ENCODE data around the gene CACNG8.
A peak's percentile ranks its signal among the peaks of the same experiment; 100 is the strongest.

Gene CACNG8

DNA sequence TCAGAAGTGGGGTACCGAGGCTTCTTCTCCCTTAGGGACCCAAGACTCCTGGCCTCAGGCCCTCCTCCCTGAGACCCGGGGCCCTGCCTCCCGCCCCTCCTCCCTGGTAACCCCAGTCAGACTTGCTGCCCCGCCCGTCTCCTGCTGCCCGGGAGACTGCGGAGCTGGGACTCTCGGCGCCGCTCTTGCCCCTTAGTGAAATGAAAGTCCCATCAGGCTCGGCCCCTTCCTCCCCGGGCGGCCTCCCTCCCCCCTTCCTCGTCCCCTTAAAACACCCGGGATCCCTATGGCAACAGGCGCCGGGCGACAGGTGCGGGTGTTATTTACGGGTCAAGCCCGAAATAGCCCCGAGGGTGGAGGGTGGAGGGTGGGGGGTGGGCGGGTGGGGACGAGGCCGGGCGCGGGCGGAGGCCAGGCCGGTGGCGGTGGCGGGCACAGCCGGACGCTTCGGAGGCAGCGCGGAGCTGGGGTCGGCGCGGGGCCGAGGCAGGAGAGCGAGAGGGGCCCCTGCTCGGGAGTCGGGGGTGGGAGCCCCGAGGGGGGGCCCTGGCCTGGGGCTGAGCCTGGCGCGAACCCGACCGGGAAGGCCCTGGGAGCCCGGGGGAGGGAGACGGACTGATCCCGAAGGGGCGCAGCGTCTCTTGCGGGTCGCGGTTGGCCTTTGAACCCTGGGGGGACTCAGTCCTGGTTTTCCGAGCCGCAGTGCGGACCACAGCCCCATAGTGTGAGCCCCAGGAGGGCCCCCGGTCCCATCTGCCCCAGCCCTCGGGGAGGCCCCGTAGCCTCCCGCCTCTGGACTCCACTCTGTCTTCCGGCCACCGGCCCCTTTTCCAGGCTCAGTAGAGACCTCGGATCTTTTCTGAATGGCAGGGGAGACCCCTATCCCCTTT, 28.7 kb downstream of the CACNG8 start, which contains the start of gene CACNG6:
TSS of gene CACNG6 (plus strand) at position 414 of the 890 bp plus-strand sequence. CDS start 1,241 bp downstream, outside the sequence.
- peak in 4 of 56 donors; percentile 10 to 46 (median 20) for DNase-seq

DNA sequence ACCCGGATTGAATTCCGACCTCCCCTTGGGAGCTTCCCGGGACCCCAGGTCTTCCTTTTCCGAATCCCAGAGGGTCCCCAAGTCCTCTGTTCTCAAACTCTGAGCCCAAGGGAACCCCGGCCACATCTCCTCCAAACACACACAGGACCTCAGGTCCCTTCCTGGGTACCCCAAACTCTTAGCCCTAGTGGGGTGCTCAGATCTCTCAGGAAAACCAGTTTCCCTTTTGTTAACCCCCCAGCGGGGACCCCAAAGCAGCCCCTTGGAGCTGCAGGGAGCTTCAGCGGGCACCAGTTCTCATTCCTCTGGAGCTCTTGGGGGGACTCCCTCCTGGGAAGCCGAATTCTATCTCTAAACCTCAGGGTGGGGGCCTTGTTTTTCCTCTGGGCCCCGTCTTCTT, 29.5 kb downstream of the CACNG8 start:
- DNase-seq: no peak

DNA sequence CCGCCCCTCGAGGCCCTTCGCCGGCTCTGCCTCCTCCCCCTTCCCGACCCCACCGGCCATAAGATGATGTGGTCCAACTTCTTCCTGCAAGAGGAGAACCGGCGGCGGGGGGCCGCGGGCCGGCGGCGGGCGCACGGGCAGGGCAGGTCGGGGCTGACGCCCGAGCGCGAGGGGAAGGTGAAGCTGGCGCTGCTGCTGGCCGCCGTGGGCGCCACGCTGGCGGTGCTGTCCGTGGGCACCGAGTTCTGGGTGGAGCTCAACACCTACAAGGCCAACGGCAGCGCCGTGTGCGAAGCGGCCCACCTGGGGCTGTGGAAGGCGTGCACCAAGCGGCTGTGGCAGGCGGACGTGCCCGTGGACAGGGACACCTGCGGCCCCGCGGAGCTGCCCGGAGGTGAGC, 30.1 kb downstream of the CACNG8 start:
- no peak for DNase-seq

DNA sequence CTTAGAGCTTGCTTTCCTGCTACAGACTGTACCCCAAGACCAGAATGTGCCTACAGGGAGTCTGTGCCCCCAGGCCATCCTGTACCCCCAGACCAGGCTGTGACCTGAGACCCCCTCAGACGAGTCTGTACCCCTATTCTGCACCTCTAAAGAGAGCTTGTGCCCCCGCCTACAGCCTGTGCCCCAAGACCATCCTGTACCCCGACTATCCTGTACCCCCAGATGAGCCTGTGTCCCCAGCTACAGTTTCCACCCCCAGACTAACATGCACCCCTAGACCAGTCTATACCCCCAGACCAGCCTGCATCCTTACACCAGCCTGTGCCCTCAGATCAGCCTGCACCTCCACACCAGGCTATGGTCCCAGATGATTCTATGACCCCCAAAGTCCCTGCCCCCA, 30.7 kb downstream of the CACNG8 start:
- no peak for DNase-seq

DNA sequence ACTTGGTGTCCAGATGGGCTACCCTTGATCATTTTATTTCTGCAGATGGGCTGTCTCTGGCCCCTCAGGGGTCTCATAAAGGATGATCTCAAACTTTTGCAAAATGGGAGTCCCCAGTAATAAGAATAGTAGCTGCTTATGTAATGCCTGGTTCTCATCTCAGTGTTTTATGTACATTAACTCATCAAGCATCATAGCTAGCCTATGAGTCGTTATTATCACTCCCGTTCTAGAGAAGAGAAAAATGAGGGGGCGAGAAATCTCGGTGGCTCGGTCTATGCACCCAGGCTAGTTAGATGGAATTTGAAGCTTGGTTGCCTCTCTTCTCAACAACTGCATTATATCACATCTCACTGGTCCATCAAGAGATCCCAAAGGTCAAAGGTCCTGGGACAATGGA, 32.1 kb downstream of the CACNG8 start:
- no peak for DNase-seq

DNA sequence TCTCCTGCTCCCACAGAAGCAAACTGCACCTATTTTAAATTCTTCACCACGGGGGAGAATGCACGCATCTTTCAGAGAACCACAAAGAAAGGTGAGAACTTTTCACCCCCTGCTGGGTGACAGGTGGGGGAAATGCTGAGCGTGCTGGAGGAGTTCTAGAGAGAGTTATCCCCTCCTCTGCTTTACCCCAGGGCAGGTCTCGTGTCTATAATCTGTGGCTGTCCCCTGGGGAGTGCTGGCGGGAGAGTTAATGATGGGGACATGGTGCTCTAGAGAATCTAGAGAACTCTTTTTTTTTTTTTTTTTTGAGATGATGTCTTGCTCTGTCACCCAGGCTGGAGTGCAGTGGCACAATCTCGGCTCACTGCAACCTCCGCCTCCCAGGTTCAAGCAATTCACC, 35.5 kb downstream of the CACNG8 start:
- no peak for DNase-seq

DNA sequence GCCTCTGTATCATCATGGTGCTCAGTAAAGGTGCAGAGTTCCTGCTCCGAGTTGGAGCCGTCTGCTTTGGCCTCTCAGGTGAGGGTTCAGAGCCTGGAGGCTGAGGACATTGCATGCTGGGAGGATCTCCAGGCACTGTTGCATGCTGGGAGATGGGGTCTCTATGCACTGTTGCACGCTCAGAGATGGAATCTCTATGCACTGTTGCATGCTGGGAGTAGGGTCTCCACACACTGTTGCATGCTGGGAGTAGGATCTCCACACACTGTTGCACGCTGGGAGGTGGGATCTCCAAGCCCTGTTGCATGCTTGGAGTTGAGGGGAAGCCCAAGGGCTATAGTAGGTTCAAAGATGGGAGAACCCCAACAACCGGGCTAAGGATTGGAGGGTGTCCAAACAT, 37.0 kb downstream of the CACNG8 start:
- DNase-seq: no peak

DNA sequence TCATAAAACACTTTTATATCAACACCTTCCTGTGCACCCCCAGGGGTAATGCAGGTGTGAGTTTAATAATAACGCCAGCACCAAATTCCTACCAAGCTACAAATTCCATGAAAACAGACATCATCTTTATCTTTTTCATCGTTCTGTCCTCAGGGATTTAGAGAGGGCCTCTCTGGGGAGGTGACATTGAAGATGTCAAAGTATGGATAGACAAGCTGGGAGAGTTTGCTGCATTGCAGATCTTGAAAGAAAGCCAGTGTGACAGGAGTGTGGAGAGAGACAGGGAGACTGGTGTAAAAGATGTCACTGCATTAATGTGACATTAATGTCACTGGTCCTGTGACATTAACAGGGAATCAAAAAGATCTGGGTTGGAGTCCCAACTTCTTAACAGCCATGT, 38.8 kb downstream of the CACNG8 start:
- no peak for DNase-seq

DNA sequence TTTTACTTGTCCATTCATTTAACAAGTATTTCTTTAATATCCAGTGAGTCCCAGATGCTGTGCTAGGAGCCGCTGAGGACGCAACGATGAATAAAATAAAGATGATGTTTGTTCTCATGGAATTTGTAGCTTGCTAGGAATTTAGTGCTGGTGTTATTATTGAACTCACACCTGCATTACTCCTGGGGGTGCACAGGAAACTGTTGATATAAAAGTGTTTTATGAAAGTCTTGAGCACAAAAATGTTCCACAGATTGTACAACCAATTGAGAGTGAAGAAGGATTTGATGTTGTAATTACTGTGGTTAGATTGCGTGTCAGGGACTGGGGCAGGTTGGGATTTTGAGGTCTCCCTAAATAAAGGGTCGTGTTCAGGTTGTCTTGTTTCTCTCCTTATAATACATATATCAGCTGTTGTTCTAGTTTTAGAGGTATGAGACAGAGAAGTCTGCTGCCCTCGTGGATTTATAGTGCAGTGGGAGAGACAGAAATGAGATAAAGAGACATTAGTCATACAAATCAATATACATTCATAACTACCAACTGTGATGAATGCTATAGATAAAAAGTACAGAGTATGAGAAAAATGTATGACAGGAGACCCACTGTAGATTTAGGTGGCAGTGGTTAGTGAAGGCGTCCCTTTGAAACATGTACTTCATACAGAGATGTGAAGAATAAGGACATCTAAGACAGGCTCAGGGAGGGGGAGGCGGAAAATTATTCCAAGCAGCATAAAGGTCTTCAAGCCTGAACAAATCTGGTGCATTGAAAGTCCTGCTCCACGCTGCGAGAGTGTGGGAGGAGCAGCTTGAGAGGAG, 40.0 kb downstream of the CACNG8 start:
- no peak for DNase-seq

DNA sequence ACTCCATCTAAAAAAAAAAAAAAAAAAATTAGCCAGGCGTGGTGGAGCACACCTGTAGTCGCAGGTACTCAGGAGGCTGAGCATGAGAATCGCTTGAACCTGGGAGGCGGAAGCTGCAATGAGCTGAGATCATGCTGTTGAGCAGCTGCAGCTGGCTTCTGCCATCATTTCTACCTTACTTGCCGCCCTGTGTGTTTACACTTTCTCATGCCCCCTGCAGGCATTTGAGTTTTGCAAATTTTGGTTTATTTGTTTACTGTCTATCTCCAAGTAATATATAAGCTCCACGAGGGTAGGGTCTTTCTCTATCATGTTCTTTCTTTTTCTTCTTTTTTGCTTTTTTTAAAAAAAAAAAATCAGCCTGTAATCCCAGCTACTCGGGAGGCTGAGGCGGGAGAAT, 46.7 kb downstream of the CACNG8 start:
- DNase-seq: no peak

DNA sequence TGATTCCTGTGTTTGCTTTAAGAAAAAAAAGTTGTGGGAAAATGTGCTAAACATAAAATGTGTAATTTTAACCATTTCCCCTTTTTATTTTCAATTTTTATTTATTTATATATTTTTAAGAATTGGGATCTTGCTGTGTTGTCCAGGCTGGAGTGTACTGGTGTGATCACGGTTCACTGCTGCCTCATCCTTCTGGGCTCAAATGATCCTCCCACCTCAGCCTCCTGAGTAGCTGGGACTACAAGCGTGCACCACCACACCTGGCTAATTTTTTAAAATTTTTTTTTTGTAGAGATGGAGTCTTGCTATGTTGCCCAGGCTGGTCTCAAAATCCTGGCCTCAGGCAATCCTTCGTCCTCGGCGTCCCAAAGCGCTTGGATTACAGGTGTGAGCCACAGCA, 47.7 kb downstream of the CACNG8 start:
- no peak for DNase-seq

DNA sequence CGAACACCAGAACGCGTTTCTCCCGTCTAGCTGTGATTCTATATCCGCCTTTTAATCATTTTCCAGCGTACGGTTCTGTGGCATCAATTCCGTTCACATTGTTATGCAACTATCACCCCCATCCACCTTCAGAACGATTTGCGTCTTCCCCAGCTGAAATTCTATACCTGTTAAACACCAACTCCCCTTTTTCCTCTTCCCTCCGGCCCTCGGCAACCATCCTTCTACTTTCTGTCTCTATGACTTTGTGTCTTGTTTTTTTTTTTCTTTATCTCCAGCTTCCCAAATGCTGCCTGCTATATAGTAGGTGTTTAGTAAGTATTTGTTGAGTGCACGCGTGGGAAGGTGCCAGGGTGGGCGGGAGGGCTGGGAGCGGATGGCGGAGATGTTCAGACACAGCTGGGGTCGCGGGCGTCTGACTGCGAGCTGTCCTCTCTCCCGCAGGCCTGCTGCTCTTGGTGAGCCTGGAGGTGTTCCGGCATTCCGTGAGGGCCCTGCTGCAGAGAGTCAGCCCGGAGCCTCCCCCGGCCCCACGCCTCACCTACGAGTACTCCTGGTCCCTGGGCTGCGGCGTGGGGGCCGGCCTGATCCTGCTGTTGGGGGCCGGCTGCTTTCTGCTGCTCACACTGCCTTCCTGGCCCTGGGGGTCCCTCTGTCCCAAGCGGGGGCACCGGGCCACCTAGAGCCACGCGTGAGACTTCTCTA, 48.9 kb downstream of the CACNG8 start:
- peak in 1 of 56 donors; percentile 8 for DNase-seq

DNA sequence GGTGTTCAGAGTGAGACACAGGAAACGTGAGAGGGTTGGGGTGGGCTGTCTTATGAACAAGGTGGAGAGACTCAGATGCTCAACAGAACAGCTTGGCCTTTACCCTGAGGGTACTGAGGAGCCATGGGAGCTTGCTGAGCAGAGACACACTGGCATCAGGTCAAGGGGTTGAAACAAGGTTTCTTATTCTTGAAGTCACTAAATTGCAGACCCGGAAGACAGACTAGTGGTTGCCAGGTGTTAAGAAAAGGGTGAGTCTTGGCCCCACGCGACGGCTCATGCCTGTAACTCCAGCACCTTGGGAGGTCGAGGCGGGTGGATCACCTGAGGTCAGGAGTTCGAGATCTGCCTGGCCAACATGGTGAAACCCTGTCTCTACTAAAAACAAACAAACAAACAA, 51.1 kb downstream of the CACNG8 start:
- no peak for DNase-seq

DNA sequence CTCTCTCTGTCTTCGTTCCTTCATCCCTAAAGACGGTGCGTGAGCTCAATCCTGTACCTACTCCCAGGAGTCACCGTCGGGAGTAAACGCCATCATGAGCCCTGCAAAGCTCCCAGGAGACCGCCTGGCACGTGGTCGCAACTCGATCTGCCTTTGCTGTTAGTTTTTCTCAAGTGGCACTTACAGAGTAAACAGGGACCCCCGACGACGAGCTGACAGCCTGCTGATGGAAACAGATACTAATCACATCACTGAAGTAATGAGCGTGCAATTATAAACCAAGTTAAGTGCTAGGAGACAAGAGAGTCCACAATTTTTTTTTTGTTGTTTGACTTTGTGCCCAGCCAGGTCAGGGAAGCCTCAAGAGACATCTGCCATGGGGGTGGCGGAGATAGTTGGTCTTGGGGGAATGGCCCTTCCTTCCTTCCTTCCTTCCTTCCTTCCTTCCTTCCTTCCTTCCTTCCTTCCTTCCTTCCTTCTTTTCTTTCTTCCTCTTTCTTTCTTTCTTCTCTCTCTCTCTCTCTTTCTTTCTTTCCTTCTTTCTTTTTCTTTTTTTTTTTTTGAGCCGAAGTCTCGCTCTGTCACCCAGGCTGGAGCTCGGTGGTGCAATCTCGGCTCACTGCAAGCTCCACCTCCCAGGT, 52.3 kb downstream of the CACNG8 start:
- no peak for DNase-seq

DNA sequence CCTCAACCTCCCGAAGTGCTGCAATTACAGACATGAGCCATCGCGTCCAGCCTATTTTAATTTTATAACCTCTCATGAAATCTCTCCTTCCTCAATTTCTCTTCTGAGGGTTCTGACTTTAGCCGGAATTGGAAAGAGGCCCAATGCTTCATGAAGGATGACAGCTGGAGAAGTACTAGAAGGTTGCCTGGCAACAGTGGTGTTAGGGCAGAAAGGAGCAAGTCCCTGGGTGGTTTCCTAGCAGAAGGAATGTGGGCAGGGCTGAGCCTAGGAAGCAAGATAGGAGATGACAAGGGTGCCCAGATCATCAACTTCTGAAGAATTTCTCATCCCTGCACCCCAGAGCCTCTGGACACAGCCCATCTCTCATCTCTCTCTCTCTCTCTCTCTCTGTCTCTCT, 54.5 kb downstream of the CACNG8 start:
- DNase-seq: peak in 2 of 56 donors; percentile 2 to 7

DNA sequence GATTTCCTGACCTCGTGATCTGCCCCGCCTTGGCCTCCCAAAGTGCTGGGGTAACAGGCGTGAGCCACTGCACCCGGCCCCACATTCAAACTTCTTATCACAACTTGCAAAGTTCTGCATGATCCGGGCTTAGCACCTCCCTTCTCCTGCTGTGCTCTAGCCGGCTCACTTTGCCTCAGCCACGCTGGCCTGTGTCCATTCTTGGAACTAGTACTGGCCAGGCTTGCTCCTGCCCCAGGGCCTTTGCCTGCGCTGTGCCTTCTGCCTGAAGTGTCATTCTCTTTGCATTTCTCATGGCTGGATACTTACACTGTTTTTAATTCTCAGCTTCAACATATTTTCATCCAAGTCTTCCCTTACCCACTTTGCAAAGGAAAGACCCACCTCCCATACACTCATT, 58.6 kb downstream of the CACNG8 start:
- DNase-seq: no peak

DNA sequence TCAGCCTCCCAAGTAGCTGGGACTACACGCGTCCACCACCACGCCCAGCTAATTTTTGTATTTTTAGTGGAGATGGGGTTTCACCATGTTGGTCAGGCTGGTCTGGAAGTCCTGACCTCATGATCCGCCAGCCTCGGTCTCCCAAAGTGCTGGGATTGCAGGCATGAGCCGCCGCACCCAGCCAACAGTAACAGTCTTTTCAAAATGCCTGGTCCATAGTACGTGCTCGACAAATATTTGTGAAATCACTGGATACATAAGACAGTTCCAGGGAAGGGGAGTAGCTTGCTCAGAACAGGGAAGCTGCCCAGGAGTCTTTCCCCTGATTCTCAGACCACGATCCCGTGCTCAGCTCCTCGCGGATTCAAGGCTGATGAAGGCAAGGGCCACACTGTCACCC, 59.2 kb downstream of the CACNG8 start:
- DNase-seq: no peak

DNA sequence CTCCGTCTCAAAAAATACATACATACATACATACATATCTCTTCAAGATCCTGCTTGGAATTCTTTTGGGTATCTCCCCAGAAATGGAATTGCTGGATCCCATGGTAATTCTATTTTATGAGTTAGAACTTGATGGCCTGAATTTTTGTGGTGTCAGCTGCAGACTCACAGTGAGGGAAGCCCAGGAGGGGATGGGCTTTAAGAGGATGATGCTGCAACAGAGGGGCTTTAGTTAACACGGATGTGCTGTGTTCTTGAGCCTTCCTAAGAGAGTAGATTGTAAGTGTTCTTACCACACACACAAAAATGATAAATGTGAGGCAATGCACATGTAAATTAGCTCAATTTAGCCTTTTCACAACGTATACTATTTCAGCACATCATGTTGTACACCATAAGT, 60.5 kb downstream of the CACNG8 start:
- DNase-seq: no peak

DNA sequence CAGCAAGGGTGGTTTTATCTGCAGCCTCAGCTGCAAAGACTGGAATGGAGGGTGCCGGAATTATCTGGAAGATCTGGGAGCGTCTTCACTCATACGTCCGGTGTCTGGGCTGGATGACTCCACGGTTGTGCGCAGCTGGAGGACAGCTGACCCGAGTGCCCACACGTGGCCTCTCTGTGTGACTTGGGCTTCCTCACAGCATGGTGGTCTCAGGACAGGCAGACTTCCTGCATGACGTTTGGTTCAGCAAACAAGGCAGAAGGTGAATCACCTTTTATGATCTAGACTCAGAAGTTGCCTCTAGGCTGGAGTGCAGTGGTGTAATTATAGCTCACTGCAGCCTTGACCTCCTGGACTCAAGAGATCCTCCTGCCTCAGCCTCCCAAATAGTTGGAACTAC, 61.9 kb downstream of the CACNG8 start:
- no peak for DNase-seq

DNA sequence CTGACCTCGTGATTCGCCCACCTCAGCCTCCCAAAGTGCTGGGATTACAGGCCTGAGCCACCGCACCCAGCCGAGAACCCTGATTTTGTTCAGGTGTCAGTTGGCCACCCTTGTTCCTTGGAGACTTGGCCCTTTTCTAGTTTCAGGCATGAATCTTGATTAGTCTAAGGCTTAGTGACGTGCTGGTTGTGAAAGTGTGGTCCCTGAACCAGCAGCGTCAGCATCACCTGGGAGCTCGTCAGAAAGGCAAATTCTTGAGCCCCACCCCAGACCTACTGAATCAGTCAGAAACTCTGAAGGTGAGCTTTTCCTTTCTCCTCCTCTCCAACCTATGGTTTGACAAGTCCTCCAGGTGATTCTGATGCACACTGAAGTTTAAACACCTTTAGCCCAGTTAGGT, 63.9 kb downstream of the CACNG8 start:
- DNase-seq: no peak

DNA sequence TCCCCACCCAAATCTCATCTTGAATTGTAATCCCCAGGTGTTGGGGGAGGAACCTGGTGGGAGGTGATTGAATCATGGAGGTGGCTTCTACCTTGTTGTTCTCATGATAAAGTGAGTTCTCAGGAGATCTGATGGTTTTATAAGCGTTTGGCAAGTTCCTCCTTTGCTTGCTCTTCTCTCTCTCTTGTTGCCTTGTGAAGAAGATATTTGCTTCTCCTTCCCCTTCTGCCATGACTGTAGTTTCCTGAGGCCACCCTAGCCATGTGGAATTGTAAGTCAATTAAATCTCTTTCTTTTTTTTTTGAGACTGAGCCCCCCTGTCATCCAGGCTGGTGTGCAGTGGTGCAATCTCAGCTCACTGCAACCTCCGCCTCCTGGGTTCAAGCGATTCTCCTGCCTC, 66.6 kb downstream of the CACNG8 start:
- no peak for DNase-seq

Data from amygdala (tissue), 56 donors.